Left kidney (tissue), 2 donors: ENCODE results near the gene STRIT1. TPM values are rescaled to one million over a fixed set of nuclear protein-coding genes. Genes with fewer than 3 reads are reported as not detected.
"Not testable (repeated sequence)": the region's sequence is repeated elsewhere in the genome, so short reads cannot be mapped to it uniquely, and the experiment has no call there.

ENCODE experiments used
- DNase-seq: peaks from one replicate; pipeline ENCODE4 v3.0.0-alpha.2; 2013
- polyA plus RNA-seq: library from polyadenylated mRNA; unstranded; fragments of 120-200 nt; gene quantifications from one replicate; pipeline ENCODE4 v1.2.1, GENCODE V29; 2013; ENCODE audit not compliant: insufficient read length

Gene STRIT1
- polyA plus RNA-seq, 1 donor: 1.5 TPM

DNA sequence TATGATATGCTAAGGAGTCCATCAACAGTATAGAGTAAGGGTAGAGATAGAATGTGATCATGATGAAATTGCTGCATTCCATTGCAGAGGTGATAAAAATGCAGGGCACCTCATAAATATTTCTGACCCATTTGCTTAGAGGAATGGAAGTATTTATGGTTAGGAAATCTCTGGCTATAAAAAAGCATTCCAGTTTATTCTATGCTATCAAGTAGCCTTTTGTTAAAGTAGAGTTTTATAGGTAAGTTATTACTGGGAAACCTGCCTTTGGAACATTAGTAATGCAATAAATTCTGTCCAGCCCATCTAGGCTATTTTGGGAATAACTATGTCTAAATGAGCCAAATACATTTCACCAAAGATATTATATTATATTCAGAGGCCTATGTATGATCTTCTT is 19.8 kb upstream of the STRIT1 start:
- no peak for DNase-seq

DNA sequence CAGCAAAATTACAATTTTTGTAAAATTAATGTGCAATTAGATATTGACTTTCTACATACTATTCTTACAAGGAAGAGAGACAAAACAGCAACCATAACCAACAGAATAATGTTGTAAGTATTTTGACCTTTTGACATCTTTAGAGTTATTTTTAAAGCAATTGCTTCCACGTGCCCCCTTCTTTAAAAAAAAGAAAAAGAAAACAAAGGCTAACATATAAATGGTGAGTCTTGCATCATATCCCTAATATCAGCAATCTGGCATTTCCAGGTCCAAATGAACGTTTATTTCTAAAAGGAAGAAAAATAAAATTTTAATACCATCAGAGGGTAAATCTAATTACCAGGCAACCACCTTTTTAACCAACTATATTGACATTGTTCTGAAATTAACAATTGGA is 19.3 kb upstream of the STRIT1 start:
- DNase-seq: no peak

DNA sequence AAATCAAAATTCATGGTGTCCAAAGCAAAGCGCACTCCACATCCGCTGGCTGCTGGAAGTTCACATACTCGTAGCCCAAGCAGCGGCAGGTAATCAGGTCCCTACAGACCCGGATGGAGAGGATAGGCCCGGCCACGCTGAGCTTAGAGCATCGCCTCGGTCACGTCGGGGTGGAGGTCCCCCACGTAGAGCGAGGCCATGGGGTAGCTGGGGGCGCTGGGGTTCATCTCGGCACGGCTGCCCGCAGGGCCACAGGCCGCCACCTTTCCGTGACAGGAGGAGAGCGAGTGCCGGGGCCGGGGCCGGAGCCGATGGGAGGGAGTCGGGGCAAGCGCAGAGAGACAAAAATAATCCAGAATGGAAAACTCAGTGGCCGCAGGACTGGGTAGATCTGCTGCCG is 16.1 kb upstream of the STRIT1 start:
- no peak for DNase-seq

DNA sequence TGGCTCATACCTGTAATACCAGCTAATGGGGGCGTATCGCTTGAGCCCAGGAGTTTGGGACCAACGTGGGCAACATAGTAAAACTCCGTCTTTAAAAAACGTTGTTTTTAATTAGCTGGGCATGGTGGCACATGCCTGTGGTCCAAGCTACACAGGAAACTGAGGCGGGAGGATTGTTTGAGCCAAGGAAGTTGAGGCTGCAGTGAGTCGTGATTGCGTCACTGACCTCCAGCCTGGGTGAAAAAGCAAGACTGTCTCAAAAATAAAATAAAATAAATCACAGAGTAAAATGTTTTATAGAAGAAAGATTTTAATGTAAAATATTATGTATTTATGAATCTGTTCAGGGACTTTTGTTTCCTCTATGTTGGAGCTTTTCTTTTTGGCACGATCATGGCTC is 15.3 kb upstream of the STRIT1 start:
- DNase-seq: no peak

DNA sequence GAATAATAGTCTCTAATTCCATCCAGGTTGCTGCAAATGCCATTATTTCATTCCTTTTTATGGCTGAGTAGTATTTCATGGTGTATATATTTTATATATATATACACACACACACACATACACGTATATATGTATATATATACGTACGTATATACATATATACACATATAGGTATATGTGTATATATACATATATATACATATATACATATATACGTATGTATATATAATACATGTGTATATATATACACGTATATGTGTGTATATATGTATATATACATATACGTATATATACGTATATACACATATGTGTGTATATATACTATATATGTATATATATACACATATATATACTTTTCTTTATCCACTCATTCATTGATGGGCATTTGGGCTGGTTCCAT is 13.7 kb upstream of the STRIT1 start:
- DNase-seq: no peak

DNA sequence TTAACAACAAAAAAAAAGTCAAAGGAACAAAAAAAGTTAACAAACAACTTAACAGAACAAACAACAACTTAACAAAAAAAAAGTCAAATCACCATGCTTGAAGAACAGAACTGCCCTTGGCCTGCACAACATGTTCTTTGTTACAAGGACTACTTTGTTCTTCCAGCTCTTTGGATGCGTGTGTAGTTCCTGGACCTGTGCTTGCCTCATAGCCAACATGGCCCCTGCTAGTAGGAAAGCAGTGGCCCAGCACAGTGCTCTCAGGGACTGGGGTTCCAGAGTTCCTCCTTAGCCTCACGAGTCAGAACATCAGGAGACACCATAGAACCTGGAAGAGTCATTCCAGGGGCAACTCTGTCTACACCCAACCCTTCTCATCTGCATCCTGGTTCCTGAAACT is 10.9 kb upstream of the STRIT1 start:
- no peak for DNase-seq

DNA sequence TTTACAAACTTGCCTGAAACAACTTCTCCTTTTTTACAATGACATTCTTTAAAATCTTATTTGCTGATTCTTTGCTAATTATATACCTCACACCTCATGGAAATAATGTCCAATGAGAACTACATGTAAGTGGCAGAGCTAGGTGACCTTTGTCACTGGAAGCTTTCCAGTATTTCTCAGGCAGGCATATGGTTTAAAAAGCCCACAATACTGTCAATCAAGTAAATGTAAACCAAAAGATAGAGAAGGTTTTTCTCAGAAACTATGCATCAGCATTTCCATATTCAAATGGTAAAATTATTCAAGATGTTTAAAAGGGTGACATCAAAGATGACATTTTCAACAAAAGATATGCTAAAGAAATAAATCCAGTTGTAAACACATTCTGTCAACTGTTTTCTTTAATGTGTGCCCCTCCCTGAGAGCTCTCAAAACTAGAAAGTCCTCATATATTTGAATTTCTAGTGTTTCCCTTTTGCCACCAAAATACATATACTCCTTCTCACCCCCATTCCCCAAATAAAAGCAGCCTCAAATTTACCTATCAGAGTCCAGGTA is 10.1 kb upstream of the STRIT1 start:
- no peak for DNase-seq

DNA sequence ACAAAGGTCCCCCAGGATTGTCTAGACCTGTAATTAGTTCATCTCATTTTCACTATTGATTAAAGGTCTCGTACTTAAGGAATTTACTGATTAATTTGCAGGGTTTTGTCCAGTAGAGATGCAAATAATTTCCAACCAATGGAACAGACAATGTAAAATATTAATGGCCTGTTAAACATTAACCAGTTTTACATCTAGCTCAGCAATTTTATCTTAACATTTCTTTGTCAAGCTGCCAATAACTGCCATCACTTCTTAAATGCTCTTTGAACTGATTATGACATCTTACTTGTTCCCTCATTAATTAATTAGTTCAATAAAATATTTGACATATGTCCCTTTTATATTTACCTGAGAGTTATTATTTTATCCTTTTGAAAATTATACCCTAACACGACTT is 9.4 kb upstream of the STRIT1 start:
- no peak for DNase-seq

DNA sequence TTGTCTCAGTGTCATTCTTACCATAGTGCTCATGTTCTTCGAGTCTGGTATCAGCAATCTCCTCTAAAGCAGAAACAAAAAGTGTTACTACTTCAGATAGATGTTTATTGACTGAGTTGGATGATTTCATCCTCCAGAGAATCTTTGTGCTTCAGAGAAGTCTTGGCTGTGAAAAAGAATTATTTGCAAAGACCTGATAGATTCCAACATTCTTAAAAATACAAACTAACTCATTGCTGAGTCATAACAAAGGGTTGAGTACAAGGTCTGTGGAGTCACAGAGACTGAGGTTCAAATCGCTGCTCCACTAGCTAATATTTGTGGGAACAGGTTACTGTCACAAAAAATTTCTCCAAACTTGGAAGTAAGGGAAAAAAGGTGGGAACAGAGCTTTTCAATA is 9.0 kb upstream of the STRIT1 start:
- DNase-seq: no peak

DNA sequence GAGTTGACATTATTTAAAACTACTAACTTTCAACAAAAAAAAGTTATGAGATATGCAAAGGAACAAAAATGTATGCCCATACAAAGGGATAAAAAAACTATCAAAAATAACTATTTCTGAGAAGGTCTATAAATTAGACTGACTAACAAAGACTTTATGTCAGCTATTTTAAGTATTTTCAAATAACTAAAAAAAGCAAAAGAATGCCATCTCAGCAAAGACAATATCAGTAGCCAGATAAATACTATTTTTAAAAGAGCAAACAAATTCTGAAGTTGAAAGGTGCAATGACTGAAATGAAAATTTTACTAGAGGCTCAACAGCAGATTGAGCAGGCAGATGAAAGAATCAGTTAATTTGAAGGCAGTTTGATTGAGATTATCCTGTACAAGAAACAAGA is 3.6 kb upstream of the STRIT1 start:
- DNase-seq: no peak

DNA sequence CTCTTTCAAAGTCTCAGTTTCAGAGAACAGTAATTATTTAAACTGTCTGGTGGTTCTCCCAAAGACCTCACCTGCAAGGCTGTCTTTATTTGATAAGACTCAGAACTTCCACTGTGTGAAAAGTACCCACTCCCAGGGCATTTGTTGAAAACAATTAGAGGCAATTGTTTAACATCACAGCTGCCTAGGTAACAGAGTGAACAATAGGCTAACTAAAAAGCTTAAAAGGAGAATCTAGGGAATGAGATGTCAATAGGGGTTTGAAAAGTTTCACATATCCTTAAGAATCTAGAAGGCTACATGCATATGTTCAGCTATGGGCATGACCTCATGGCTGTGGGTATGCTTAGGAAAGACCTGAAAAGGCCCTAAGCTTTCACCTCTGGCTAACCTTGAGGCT is 2.9 kb upstream of the STRIT1 start:
- DNase-seq: no peak

DNA sequence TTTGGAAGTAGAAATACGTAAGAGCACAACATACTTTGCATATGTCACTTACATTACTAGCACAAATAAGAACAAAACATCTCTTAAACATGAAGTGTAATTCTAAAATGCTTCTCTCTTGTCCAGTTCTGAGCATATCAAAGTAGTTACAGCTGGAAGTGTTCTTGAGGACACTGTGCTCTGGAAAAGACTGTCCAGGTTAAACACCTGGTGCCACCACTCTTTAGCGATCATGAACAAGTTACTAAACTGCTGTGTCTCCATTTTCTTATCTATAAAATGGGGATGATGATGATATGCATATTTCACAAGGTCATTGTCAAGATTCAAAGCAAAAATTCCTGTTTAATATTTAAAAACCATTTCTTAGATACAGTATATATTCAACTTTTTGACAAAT is 790 bp downstream of the STRIT1 start:
- DNase-seq: no peak

DNA sequence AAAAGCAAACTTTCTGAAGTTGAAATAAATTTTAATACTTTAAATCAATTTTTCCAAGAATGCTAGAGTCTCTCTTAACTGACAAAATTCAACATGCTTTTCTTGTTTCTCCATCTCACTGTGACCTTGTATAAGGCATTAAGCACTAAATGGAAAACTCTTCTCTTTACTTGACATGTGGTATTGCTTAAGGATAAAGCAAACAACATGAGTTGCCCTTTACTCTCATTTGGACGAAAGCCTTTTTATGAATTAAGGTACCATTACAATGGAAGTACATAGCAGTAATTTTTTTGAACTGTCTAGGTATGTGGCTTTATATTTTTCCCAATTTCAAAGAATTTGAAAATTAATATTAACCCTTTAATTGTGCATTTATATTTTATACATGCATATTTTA is 1.4 kb downstream of the STRIT1 start:
- DNase-seq: no peak

DNA sequence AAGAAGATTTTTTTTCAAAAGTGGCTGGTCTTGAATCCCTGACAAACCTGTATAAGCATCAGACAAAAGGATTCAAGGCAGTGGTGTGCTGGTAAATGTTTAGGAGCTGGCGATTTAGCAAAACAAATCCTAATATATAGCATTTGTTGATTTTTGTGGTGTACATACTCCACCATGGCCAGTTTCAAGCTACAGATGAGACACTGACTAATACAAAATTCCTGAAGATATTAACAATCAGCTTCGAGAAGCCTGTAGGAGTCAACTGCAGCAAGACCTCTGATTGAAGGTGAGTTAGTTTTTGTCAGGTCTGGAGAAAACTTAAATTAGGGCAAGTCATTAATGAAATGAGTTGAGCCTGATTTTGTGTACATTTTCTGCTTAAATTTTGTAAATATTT is 6.7 kb downstream of the STRIT1 start:
- no peak for DNase-seq

DNA sequence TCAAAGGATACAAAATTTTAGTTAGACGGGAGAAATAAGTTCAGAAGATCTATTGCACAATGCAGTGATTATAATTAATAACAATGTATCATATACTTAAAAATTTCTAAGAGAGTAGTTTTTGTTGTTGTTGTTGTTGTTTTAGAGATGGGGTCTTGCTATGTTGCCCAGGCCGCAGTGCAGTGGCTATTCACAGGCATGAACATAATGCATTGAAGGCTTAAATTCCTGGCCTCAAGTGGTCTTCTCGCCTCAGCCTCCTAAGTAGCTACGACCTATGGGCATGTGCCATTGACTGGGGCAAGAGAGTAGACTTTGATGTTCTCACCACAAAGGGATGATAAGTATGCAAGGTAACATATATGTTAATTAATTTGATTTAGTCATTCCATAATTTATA is 7.5 kb downstream of the STRIT1 start:
- no peak for DNase-seq

DNA sequence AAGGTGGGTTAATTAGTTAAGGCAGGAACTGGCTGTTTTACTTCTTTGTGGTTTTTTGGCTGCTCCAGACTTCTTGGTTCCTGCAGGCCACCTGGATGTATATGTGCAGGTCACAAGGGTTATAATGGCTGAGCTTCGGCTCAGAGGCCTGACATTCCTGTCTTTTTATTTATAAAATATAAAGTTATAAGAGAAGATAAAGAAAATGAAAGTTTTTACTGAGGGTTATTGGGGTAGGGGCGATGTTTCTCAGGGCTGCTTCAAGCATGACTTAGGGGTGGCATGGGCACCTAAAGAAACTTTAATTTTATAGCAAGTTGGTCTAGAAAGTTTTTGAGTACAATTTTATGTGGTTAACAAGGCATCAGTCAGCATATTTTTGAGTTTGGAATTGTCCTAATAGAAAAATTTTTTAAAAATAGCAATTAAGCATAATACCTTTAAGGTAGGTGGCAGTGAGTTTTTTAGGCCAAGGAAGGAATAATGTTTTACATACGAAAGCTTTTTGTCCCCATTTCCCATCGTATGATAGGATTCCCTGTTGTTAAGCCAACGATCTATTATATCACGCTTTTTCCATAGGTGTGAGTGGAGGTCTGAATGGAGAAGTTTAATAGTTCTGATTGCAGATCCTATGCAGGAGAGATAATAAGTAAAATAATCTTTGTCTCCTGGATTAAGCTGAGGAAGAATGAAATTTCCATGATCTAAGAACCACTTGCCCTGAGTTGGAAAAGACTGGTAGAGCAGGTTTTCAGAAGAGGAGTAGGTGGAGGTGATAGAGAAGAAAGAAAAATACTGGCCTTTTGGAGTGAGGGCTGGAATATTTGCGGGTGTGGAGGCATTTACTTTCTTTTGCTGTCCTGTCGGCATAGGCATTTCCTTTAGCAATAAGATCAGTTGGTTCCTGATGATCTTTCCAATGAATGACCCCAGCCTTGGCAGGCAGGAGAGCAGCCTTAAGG is 10.1 kb downstream of the STRIT1 start:
- DNase-seq: no peak

DNA sequence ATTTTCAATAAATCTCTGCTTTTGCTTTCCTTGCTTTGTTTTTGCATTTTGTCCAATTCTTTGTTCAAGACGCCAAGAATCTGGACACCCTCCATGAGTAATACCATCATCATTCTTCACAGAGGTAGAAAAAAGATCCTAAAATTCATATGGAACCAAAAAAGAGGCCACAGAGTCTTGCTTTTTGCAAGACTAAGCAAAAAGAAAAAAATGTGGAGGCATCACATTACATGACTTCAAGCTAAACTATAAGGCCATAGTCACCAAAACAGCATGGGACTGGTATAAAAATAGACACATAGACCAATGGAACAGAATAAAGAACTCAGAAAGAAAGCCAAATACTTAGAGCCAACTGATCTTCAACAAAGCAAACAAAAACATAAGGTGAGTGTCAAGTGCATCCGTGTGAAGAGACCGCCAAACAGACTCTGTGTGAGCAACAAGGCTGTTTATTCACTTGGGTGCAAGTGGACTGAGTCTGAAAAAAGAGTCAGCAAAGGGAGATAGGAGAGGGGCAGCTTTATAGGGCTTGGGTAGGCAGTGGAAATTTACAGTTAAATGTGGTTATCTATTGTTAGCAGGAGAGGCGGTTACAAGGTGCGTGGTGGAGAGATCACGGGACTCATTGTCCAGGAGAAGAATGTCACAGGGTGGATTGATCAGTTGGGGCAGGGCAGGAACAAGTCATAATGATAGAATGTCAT is 10.9 kb downstream of the STRIT1 start:
- DNase-seq: no peak

DNA sequence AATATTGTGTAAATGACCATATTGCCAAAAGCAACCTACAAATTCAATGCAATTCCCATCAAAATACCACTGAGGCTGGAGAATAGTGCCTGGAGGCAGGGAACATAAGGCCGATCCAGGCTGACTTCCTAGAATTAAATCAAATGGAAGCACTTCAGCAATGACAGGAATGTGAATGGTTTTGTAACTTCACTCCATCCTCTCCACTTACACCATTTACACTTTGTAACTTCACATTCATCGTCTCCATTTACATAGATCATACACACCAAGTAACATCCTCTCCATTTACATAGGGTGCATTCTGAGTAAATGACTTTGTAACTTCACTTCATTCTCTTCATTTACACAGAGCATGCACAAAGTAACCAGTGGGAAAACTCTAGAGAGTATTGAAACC is 11.6 kb downstream of the STRIT1 start:
- DNase-seq: no peak

DNA sequence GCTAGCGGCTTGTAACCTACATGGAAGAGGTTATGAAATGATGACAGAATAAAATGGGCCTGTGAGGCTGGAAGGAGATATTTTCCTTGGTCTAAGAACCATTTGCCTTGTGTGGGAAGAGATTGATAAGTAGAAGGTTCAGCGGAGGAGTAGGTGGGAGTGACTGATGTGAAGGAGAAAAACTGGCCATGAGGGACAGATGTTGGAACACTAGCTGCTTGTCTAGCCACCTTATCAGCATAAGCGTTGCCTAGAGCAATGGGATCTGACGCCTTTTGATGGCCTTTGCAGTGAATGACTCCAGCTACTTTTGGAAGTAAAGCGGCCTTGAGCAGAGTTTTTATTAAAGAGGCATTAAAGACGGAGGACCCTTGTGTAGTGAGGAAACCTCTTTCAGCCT is 17.4 kb downstream of the STRIT1 start:
- not testable (repeated sequence) for DNase-seq

DNA sequence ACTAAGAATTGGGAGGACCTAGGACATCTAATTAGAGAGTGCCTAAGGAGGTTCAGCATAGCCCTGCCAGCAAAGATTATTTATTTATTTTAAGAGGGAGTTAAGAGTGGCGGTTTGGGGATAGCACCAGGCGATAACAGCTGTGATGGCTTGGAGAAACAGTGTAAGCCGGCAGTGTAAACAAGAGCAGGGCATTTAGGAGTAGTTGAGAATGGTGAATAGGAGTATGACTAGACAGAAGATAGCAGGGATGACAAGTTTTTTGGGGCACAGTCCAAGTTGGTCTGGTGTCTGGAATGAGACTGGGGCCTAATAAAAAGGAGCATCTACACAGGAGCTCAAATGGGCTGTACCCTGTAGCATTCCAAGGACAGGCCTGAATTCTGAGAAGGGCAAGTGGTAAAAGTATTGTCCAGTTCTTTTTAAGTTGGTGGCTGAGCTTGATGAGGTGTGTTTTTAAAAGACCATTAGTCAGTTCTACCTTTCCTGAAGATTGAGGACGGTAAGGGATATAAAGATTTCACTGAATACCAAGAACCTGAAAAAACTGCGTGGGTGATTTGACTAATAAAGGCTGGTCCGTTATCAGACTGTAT is 18.2 kb downstream of the STRIT1 start:
- DNase-seq: not testable (repeated sequence)

DNA sequence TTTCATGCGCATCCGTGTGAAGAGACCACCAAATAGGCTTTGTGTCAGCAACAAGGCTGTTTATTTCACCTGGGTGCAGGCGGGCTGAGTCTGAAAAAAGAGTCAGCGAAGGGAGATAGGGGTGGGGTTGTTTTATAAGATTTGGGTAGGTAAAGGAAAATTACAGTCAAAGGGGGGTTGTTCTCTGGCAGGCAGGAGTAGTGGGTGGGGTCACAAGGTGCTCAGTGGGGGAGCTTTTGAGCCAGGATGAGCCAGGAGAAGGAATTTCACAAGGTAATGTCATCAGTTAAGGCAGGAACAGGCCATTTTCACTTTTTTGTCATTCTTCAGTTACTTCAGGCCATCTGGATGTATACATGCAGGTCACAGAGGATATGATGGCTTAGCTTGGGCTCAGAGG is 19.0 kb downstream of the STRIT1 start:
- DNase-seq: not testable (repeated sequence)

DNA sequence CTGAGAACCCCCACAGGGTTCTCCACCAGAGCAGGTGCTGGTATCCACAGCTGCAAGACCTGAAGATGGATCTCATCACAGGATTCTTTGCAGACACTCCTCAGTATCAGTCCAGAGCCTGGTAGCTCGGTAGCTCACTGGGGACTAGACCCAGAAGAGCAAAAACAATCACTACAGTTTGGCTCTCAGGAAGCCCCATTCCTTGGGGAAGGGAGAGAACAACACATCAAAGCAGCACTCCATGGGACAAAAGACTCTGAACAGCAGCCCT is 22.2 kb downstream of the STRIT1 start:
- no peak for DNase-seq
